ENCODE data around the gene HMX2.

HMX2 gene

GRCh38 chr10:123191886-123192285, 44.0 kb downstream of the HMX2 start:
- no peak for DNase-seq (ENCODE audit: low read depth in 2 of 2)

- DNase-seq (ENCODE audit: low read depth in 2 of 2): no peak
Measured at GRCh38 chr10:123194056-123194455, 46.1 kb downstream of the HMX2 start.

Data from stimulated activated CD4-positive, alpha-beta T cell treated with anti-CD3 and anti-CD28 coated beads, Interleukin-15, amount 100 ng/mL, for 48 hours (primary cell).